ENCODE data around the gene SLC6A12. TPM values are rescaled to one million over a fixed set of nuclear protein-coding genes. Genes with fewer than 3 reads are reported as not detected.

The SLC6A12 gene
- total RNA-seq, 1 donor: not detected

DNA sequence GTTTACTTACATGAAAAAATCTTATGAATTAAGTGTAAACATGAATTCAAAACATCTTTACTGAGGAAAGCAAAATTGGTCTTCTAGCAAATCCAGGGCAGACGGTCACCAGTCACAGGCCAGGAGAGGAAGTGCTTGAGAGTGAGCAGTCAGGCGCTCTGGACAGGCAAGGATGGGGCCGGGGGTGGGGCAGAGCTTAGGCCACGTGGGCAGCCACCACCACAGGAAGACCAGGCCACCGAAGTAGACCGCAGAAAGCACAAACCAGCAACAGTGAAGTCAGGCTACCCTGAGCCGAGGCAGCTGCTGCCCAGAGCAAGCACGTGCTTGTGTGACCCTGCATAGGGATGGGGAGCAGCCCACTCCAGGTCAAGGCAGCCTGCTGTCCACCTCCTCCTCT lies 33.5 kb downstream of the SLC6A12 start:
- Histone ChIP-seq H4K20me1 (ENCODE audit: insufficient read depth, low read length) (no peaks in the 10 kb centered on the region), H3K36me3 (ENCODE audit: insufficient read depth, low read length) (no peaks in the 10 kb centered on the region), H3K9me3 (ENCODE audit: low read depth, low read length) (no peaks in the 10 kb centered on the region), H3K27ac (ENCODE audit: low read depth, low read length) (no peak overlapping the region), H3K4me1 (ENCODE audit: insufficient read depth, low read length) (peaks cover 21% of the 10 kb centered on the region), H3K4me2 (ENCODE audit: insufficient read depth, low read length) (no peak overlapping the region), H3K4me3 (ENCODE audit: insufficient read depth, low read length) (no peak overlapping the region), H3K27me3 (ENCODE audit: insufficient read depth, low read length) (peaks cover 3% of the 10 kb centered on the region), H2AFZ (ENCODE audit: low read length) (no peak overlapping the region), H3K79me2 (ENCODE audit: insufficient read depth, low read length) (no peaks in the 10 kb centered on the region)
- TF ChIP-seq, protein P1, sequence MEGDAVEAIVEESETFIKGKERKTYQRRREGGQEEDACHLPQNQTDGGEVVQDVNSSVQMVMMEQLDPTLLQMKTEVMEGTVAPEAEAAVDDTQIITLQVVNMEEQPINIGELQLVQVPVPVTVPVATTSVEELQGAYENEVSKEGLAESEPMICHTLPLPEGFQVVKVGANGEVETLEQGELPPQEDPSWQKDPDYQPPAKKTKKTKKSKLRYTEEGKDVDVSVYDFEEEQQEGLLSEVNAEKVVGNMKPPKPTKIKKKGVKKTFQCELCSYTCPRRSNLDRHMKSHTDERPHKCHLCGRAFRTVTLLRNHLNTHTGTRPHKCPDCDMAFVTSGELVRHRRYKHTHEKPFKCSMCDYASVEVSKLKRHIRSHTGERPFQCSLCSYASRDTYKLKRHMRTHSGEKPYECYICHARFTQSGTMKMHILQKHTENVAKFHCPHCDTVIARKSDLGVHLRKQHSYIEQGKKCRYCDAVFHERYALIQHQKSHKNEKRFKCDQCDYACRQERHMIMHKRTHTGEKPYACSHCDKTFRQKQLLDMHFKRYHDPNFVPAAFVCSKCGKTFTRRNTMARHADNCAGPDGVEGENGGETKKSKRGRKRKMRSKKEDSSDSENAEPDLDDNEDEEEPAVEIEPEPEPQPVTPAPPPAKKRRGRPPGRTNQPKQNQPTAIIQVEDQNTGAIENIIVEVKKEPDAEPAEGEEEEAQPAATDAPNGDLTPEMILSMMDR (IDR thresholded peaks at IDR 0.05; ENCODE audit: extremely low read depth, low read depth, low read length): no peak
- DNase-seq (ENCODE audit: insufficient read length, low spot score, missing footprints): no peak

DNA sequence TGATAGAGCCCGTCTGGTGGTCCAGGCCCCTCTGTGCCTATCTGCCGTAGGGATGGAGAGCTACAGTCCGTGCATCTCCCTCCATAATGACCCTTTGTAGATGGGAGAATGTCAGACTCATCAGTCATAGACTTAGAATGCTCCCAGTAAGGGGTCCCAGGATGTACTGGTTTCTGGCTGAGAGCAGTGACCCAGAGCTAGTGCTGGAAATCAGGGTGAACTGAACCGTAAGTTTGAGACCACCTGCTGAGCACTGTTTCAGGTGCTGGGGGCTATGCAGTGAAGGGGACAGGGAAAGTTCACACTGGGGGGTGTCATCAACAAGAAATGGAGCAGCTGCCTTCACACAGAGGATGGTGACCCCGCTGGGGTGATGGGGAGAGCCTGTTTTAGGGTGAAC lies 34.1 kb downstream of the SLC6A12 start:
- H3K79me2 ChIP-seq (ENCODE audit: insufficient read depth, low read length): no peaks in the 10 kb centered on the region
- TF ChIP-seq, protein P1 (IDR thresholded peaks at IDR 0.05; ENCODE audit: extremely low read depth, low read depth, low read length): no peak
- H3K4me1 ChIP-seq (ENCODE audit: insufficient read depth, low read length): peaks cover 21% of the 10 kb centered on the region

DNA sequence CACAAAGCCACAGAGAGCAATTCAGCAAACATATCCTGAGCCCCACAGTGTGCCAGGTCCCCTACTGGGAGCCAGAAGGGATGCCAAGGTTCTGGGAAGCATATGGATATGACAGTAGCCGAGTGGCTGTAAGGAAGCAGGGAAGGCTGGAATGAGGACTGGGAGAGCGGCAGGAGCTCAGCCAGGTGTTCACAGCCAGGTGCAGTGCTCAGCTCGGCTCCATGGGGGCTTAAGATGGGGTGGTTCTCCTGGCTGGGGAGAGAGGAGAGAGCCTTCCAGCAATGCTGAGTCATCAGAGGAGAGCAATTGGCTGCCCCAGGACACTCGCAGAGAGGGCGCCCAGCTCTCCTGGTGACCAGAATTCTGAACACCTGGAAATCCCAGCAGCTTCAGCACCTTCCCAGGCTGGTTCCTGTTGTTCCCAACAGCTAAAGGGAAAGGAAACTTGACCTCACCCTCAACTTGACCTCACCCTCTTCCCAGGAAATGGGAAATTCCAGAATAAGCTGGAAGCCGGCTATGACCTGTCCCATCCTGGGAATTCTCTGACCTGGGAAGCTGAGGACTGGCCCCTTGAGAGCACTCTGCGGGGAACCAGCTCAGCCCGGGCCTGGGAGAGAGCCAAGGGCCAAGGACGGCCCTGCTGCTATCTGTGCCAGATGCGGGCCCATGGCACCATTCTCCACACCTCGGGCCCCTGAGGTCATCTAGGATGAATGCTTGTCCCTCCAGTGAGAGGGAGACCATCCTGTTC lies 34.6 kb downstream of the SLC6A12 start:
- no peaks in the 10 kb centered on the region for H3K9me3 ChIP-seq (ENCODE audit: low read depth, low read length)
- peaks cover under 1% of the 10 kb centered on the region for H3K27me3 ChIP-seq (ENCODE audit: insufficient read depth, low read length)
- H3K36me3 ChIP-seq (ENCODE audit: insufficient read depth, low read length): no peaks in the 10 kb centered on the region
- no peak overlapping the region for H3K27ac ChIP-seq (ENCODE audit: low read depth, low read length)
- no peak for DNase-seq (ENCODE audit: insufficient read length, low spot score, missing footprints)
- TF ChIP-seq, protein P1 (IDR thresholded peaks at IDR 0.05; ENCODE audit: extremely low read depth, low read depth, low read length): no peak
- H3K4me1 ChIP-seq (ENCODE audit: insufficient read depth, low read length): peaks cover 21% of the 10 kb centered on the region
- H3K79me2 ChIP-seq (ENCODE audit: insufficient read depth, low read length): no peaks in the 10 kb centered on the region
- H3K4me2 ChIP-seq (ENCODE audit: insufficient read depth, low read length): no peak overlapping the region
- no peaks in the 10 kb centered on the region for H4K20me1 ChIP-seq (ENCODE audit: insufficient read depth, low read length)
- no peak overlapping the region for H3K4me3 ChIP-seq (ENCODE audit: insufficient read depth, low read length)
- no peak overlapping the region for H2AFZ ChIP-seq (ENCODE audit: low read length)

More for the DNA sequence above, 34.1 kb downstream of the SLC6A12 start:
- H3K27me3 ChIP-seq (ENCODE audit: insufficient read depth, low read length): no peaks in the 10 kb centered on the region
- DNase-seq (ENCODE audit: insufficient read length, low spot score, missing footprints): no peak
- H2AFZ ChIP-seq (ENCODE audit: low read length): no peak overlapping the region
- no peaks in the 10 kb centered on the region for H3K9me3 ChIP-seq (ENCODE audit: low read depth, low read length)
- no peak overlapping the region for H3K4me3 ChIP-seq (ENCODE audit: insufficient read depth, low read length)
- H3K4me2 ChIP-seq (ENCODE audit: insufficient read depth, low read length): no peak overlapping the region
- H3K27ac ChIP-seq (ENCODE audit: low read depth, low read length): no peak overlapping the region
- no peaks in the 10 kb centered on the region for H4K20me1 ChIP-seq (ENCODE audit: insufficient read depth, low read length)
- no peaks in the 10 kb centered on the region for H3K36me3 ChIP-seq (ENCODE audit: insufficient read depth, low read length)

DNA sequence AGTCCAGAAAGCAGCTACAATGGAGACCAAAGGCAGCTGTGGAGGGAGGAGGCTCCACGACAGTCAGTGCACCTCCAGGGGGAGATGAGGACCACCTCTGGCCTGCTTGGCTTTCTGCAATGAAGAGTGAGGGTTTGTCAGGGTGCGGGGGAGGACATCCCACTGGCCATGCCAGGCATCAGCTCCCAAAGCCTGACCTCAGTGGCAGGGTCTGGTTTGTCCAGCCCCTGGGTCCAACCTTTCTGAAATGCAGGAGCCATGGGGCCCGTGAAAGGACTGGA lies 35.2 kb downstream of the SLC6A12 start:
- Histone ChIP-seq H3K9me3 (ENCODE audit: low read depth, low read length) (no peaks in the 10 kb centered on the region), H3K4me2 (ENCODE audit: insufficient read depth, low read length) (no peak overlapping the region), H3K79me2 (ENCODE audit: insufficient read depth, low read length) (no peaks in the 10 kb centered on the region), H3K27me3 (ENCODE audit: insufficient read depth, low read length) (peaks cover 6% of the 10 kb centered on the region), H3K4me3 (ENCODE audit: insufficient read depth, low read length) (no peak overlapping the region), H3K27ac (ENCODE audit: low read depth, low read length) (no peak overlapping the region), H3K4me1 (ENCODE audit: insufficient read depth, low read length) (peaks cover 21% of the 10 kb centered on the region), H3K36me3 (ENCODE audit: insufficient read depth, low read length) (no peaks in the 10 kb centered on the region), H2AFZ (ENCODE audit: low read length) (no peak overlapping the region), H4K20me1 (ENCODE audit: insufficient read depth, low read length) (no peaks in the 10 kb centered on the region)
- no peak for DNase-seq (ENCODE audit: insufficient read length, low spot score, missing footprints)
- TF ChIP-seq, protein P1 (IDR thresholded peaks at IDR 0.05; ENCODE audit: extremely low read depth, low read depth, low read length): no peak
